ENCODE data around the gene ITGAV. TPM values are rescaled to one million over a fixed set of nuclear protein-coding genes. Genes with fewer than 3 reads are reported as not detected.

ITGAV gene
- total RNA-seq, 1 donor from 2014 or later = 694 TPM

DNA sequence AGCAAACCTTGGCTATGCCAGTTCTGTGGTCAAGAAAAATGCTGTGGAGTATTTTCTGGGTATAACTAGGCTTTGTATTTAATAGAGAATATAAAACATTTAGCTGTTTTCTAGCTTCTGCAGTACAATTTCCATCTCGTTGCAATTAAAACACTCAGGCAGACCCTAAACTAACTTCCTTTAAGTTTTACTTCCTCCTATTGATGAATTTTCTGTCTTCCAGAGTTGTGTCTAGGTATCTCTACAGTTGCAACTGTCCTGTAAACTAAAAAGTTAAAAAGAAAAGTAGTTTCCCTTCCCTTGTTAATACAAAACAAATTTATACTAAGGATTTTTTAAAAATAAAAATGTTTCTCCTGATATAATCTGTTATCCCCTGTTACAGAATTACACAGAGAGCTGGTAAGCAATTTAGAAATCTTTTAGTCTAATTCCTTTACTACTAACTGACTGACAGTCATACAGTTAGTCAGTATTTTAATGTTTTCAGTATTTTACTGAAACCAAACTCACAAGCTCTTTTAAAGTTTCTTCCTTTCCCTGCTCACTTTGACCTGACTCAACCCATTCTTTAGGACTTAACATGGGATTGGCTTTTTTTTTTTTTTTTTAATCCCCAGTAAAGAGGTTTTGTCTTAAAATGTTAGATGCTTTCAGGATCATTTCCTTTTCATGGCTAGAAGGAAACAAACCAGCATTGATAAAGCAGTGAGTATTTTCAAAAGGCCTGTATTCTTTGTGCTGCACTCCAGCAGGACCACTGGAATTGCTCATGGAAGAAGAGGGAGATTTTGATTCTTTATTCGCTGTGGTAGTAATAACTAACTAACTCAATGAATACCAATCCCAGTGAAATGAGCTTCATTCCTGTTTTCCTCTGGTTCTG lies 22.9 kb downstream of the ITGAV start:
- no peak for DNase-seq (ENCODE audit: low read depth)

DNA sequence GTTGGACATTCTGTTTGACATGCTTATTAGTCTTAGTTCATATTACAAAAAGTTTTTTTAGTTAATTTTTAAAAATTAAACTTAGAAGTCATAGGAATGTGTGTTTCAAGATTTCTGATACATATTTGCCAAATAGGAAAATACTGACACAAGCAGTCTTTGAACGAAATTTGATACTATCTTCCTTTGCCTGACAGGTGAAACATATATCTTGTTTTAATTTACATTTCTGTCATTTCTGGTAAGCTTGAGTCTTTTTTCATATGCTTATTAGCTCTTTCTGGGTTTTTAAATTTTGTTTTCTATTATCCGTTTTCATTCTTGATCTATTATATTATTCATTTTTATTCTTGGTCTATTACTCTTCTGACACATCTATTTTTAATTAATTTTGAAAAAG lies 24.5 kb downstream of the ITGAV start:
- no peak for DNase-seq (ENCODE audit: low read depth)

DNA sequence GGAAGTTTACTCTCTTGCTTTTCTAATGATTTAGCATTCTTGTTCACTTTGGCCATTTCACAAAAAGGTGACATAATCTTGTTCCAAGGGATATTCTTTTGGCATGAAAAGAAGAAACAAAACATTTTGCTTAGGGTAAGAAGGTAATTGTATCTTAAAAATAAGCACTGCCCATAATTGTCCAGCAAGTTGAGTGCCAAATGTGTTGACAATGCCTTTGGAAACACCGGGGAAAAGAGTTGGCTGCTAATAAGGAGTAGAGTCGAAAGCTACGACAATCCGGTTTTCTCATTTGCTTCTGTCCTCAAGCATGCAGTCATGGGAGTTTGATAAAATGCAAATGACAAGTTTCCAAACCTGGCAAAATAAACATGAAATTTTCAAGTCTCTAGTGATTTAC lies 27.3 kb downstream of the ITGAV start:
- DNase-seq (ENCODE audit: low read depth) = no peak

DNA sequence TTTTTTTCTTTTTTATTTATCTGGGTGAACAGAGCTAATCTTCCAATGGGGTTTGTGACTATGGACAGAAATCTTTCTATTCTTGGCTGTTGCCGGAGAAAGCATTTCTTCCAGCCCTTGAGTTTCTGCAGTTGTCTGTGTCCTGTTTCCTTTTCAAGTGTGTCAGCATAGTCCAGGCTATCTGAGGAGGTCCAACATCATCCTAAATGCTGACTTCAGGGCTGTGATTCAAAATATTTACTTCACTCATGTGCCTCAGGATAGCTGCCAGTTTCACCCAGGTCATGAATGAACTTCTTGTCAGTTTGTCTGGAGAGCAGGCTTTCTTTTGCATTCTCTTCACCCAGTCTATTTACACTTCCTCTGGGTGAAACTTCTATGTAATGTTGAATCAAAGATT lies 27.9 kb downstream of the ITGAV start:
- DNase-seq (ENCODE audit: low read depth) = no peak

DNA sequence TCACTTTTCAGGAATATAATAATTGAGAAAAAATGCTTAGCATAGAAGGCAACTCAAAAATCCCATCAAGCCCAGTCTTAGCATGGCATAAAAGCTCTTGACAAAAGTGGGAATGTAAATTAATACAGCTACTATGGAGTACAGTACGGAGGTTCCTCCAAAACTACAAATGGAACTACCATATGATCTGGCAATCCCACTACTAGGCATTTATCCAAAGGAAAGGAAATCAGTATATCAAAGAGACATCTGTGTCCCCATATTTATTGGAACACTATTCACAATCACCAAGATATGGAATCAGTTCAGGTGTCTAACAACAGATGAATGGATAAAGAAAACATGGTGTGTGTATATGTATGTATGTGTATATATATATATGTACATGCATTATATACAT lies 28.8 kb downstream of the ITGAV start:
- no peak for DNase-seq (ENCODE audit: low read depth)

DNA sequence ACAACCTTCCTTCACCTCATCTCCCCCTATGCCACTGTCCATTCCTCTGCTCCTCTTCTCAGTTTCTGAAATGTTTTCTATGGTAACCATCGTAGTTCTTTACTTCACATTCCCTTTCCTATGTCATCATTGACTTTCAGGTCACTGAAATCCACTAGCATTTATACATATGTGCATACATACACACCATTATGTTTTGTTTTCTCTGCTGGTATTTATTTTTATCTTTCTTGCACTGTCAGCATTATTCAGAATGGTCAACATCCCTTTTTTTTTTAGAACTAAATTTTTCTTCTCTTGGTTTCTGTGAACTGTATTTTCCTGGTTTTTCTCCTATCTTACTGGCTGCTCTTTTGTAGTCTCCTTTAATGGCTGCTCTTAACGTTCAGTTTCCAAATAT lies 33.2 kb downstream of the ITGAV start:
- no peak for DNase-seq (ENCODE audit: low read depth)

DNA sequence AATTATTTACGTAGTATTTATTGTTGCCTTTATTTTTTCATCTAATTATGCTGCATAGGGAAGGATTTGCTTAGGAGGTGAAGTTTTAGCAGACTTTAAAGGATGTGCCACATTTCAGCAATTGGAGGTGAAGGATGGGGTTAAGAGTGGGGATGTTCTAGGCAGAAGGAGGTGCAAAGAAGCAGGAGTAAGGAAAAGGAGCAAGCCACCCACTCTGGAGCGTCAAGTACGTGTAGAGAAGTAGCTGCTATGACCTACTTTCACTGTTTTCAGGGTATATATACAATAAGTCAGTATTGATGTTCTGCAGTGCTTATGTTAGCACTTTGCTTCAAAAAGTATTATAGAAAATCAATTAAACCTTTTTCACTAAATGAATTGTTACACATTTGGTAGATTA lies 34.4 kb downstream of the ITGAV start:
- DNase-seq (ENCODE audit: low read depth) = no peak

DNA sequence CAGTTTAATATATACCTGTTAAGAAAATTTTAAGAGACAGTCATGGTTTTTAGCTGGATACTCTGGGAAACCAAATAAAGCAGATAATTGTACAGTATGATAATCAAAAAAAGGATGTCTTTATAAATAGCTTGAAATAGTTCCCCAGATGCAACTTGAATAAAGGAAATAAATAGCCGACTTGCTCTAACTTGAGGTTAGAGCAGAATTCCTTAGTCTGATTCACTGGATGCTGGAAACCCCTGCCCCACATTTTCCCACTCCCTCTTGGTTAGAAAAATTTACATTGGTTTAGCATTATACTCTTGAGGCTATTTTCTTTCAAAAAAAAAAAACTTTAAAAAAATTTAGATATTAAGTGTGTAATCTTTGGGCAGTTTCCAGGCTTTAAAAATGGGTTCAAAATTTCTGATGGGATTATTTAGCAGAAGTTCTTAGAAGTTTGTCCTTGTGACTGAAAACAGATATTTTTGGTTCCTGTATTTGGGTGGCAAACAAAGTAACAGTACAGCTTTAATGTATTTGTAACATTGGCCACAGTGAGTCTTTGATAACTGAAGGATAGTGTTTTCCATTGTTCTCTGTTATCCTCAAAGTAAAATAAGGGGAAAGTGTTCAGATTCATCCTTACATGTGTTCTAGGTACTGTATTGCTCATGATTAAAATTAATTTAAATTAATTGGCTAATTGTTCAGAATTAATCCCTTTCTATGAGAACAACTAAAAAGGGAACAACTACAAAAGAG lies 39.6 kb downstream of the ITGAV start:
- peak; percentile 29 for DNase-seq (ENCODE audit: low read depth)

DNA sequence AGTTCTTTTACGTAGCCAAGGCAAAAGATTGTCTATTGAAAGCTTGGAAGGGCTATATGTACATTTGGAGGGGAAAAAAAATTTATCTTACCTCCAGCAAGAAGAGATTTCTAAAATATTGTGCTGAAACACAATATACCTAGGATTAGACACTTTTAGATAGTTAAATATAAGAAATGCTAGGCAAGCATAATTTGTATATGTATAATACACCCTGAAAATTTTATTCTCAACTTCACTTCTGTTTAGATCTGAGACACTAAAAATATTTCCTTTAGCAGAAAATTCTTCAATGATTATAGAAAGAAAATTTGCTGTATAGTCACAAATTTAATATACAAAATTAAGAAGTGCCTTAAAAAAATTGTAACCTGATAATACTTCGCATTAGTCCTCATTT lies 42.6 kb downstream of the ITGAV start:
- no peak for DNase-seq (ENCODE audit: low read depth)

DNA sequence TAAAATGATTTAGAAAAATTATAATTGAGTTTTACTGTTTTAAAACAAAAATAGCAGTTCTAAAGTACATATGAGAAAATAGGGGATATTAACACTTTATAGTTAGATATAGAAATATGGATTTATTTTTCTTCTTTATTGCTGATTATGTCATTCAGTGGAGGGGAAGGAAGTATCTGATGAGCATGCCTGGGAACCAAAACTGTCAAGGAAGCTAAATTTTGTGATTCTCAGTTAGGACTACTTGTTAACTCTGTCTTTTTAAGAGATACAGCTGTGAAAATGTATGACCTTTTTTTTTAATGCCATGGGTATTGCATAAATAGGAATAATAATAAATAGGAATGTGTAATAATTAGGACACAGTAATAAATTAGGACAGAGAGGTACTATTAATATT lies 44.8 kb downstream of the ITGAV start:
- DNase-seq (ENCODE audit: low read depth) = no peak

DNA sequence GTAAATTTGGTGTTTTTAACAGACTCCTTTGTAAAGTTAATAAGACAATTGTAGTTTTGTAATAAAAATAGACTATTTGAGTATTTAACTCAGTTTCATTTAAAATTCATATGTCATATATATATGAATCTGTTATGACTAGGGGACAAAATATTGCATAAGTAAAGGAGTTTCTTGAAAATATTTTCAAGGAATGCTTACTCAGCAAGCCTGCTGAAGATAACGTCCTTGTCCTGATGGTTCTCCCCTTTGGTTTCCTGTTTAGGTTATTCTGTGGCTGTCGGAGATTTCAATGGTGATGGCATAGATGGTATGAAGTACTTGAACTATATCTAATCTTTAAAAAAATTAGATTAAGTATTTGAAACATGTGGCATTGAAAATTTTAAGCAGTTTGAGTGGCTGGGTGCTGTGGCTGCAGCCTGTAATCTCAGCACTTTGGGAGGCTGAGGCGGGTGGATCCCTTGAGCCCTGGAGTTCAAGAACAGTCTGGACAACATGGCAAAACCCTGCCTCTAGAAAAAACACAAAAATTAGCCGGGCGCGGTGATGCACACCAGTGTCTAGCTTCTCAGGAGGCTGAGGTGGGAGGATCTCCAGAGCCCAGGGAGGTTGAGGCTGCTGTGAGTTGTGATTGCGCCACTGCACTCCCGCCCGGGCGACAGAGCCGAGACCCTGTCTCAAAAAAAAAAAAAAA lies 47.1 kb downstream of the ITGAV start:
- no peak for DNase-seq (ENCODE audit: low read depth)

DNA sequence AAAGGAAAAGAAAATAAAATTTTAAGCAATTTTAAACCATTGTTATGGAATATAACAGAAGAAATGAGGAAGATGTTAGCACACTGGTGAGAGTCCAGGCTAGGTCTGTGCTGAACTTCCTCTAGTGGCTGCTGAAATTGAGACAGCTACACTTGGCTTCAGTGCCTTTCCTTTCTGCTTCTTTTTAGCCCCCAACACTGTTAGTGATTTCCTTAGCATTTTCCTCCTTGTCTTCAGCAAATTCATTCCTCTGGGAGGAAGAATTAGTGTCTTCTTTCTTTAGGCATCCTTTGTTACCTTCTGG lies 47.6 kb downstream of the ITGAV start:
- no peak for DNase-seq (ENCODE audit: low read depth)

DNA sequence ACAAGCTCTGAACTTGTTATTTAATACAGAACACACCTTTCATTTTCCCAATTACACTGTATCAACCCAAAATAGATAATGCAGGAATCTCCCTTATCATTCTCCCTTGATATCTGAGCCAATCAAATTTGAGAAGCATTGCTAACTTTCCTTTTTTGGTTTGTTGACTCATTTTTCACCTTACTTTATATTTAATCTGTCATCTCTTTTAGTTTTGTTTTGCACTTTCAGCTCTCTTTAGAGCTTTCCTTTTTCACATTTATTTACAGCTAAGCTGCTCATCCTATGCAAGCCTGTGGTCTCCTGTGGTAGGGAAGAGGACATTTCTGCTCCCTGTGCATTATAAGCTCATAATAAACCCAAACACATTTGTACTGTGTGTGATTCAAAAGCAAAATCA lies 50.1 kb downstream of the ITGAV start:
- DNase-seq (ENCODE audit: low read depth) = no peak

DNA sequence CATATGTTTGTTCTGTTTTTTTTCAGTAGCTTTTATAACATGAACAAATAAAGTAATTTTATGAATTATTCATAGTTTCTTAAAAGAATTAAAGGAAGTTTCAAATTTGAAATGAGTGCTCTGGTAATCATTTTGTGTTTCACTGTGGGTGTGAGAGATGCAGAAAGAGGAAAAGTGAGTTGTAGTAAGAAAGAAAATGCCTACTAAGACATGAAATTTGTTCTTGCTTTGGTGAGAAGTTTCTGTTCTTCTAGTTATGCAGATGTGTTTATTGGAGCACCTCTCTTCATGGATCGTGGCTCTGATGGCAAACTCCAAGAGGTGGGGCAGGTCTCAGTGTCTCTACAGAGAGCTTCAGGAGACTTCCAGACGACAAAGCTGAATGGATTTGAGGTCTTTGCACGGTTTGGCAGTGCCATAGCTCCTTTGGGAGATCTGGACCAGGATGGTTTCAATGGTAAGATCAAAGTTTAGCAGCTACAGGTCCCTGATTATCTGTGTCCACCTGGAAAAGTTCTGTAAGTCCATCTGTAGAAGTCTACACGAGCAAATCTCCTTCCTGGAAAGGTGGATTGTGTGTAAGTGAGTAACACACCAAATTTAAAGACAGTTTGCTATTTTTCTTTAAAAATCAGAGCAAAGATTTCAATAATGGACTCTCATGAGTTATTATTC lies 51.4 kb downstream of the ITGAV start:
- DNase-seq (ENCODE audit: low read depth) = no peak

DNA sequence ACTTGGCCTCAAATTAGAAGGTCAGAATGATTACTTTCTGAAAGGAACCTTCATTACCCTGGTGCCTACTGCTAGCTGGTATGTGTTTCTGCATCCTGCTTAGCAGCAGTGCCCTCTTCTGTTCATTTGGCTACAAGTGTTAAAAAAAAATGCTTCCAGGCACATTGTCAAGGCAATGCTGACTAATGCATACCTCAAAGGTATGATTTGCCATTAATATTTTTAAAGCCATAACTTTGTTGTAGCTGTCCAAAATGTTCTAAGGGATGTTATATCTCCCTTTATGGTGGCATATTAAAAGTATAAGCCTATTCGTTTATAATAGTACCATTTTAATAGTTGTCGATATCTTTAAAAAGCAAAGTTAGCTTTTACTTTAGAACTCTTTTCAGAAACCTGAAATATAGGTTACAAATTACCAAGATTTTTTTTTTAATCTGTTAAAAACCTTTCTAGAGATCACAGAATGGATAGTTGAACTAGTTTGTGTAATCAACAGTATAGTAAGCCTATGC lies 52.0 kb downstream of the ITGAV start:
- peak; percentile 84 for DNase-seq (ENCODE audit: low read depth)

DNA sequence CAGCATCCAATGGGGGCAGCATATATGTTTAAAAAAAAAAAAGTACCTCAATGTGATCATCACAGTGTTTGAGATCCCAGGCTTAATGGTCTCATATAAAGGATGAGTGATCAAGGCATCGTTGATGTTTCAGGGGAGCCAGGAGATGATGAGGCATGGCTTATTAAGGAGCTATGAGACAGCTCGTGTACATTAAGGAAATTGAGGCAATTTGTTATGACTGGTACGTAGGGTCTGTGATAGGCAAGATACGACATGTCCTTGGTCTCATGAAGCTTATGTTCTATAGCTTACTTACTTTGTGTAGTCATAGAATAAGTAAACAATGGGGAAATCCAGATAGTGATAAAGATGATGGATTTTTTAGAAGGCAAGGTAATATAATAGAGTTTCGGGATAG lies 54.9 kb downstream of the ITGAV start:
- DNase-seq (ENCODE audit: low read depth) = no peak

DNA sequence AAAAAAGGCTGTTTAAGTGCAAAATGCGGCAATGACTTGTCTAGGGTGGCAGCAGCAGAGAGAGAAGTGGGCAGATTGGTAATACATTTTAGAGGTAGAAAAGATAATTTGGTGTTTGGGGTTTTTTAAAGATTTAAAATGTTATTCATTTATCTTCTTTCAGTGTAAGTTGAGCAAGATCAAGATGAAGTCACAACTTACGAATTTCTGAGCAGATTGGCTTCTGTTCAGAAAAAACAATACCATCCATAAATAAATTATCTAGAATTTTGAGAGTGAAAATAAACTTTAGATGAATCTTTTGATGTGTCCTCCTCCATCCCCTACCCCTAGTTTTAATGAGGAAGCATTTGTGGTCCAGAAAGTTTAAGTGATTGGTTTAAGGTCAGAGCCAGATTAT lies 56.1 kb downstream of the ITGAV start:
- DNase-seq (ENCODE audit: low read depth) = no peak

DNA sequence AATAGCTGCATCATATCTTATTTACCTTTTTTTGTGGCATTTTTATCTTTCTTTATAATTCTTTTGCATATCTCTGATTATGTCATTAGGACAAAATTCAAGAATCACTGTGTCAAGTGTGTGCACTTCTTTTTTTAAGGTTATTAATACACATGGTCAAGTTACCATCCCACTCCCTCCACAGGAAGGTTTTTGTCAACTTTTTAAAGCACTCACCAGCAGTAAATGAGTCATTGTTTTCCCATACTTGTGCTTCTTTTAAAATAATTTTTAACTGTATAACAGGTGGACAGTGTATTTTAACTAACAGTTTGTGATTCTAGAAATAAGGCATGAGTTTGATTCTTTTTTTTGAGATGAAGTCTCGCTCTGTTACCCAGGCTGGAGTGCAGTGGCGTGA lies 58.3 kb downstream of the ITGAV start:
- DNase-seq (ENCODE audit: low read depth) = peak; percentile 29

DNA sequence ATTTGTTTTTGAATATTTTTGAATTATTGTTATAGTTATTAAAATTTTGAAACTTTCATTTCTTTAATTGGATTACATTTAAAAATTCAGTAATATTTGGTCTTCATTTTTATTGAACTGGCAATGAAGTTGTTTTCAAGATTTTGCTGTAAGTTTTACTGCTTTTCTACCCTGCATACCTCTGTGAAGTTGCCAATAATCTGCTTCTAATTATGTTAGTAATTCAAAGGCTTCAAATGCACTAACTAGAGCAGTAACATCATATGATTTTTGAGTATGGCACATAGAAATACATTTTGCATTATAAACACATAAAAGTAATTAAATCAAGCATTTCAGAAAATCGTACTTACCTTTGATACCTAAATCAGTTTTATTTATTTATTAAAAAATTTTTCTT lies 63.7 kb downstream of the ITGAV start:
- no peak for DNase-seq (ENCODE audit: low read depth)

DNA sequence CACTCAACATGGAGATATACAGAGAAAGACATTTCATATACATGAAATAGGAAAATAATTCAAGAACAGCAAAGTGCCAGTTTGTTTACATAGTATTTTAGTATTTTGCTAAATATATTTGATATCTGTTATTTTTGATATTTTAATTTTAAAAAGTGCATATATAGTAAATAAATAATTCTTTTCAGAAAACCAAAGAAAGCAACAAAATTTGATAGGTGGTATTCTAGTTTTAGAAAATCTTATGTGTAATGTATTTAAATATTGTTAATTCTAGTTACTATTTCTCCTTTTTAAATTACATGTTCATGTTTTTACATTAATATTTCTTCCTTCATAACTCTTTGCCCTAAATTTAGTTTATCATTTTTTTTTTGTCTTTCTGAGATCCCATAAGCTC lies 69.5 kb downstream of the ITGAV start:
- DNase-seq (ENCODE audit: low read depth) = no peak

DNA sequence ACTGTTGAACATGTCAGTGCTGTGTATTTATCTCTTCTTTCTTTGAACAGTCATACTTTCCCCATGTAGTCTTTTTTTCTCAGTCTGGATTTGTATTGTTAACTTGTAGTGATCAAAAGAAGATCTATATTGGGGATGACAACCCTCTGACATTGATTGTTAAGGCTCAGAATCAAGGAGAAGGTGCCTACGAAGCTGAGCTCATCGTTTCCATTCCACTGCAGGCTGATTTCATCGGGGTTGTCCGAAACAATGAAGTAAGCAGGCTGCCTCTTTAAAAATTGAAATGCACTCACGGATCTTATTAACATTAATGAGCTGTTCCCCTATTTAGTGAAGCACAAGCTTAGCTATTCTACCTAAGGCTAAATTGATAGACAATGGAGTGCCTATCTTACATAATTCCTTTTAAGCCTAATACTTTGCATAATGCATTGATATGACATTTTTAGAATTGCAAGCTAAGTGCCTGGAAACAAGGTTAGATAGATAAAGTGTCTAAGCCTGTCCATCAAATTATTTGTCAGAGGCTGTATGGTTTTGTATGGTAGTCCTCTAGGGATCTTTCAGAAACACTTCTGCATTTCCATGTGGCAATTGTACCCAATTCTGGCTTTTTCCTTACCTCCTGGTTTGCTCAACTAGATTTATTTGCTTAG lies 74.7 kb downstream of the ITGAV start:
- no peak for DNase-seq (ENCODE audit: low read depth)

DNA sequence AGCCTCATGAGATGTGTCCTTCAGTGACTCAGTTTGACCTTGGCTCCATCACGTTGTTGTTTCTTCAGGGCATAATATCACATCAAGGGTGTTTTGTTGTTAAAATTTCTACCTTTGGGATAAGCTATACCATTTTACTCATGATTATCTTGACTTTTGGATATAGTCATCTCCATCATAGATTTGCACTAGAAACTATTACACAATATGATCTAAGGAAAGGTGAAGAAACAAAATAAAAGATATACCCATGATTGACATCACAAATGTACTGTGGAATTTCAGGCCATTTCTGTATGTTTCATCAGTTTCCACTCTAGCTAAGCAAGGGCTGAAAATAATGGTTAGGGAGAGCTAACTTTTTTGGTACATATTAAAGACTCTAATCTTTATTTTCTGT lies 79.3 kb downstream of the ITGAV start:
- no peak for DNase-seq (ENCODE audit: low read depth)
